ENCODE data around the gene MSMB. TPM values are rescaled to one million over a fixed set of nuclear protein-coding genes. Genes with fewer than 3 reads are reported as not detected.
"Not testable (repeated sequence)": the region's sequence is repeated elsewhere in the genome, so short reads cannot be mapped to it uniquely, and the experiment has no call there.

The MSMB gene
- total RNA-seq, 2 experiments from 2014 or later = not detected

- H4K20me1 ChIP-seq (ENCODE audit: insufficient read depth, low read length); H3K4me1 ChIP-seq (ENCODE audit: insufficient read depth, low read length, poor library complexity, severe bottlenecking); H3K9me3 ChIP-seq (ENCODE audit: low read length); POLR2A ChIA-PET; H2AFZ ChIP-seq (ENCODE audit: low read length); CTCF ChIA-PET (ENCODE audit: unreplicated experiment); BruUV-seq (replicated peaks); H3K4me2 ChIP-seq (ENCODE audit: low read length); H3K4me3 ChIP-seq (ENCODE audit: low read depth, low read length, poor library complexity, severe bottlenecking); H3K27ac ChIP-seq (ENCODE audit: low read depth, low read length, poor library complexity, severe bottlenecking); H3K9me2 ChIP-seq (ENCODE audit: insufficient read depth, low read length): not testable (repeated sequence)
- intact Hi-C loops (cut with micrococcal nuclease; ENCODE audit: unreplicated experiment) = loop anchor here (5.0 kb wide), 1 partner anchor 39 kb away; no protein-coding TSS in a partner anchor
- peak; percentile 58 for TF ChIP-seq CTCF (conservative IDR thresholded peaks at IDR 0.05; ENCODE audit: low read length)
- Histone ChIP-seq H3K36me3 (ENCODE audit: insufficient read depth, low read length) (peaks cover 44% of the 10 kb centered on the region), H3K79me2 (ENCODE audit: insufficient read depth, low read depth, low read length) (peaks cover 18% of the 10 kb centered on the region)
- DNase-seq (ENCODE audit: low spot score) = peak; percentile 52
Observed at GRCh38 chr10:45983538-45984186, 62.4 kb downstream of the MSMB start.

Small RNA genes within 50 kb of the gene (small RNA-seq; reads per million reads assigned to genes)
- not detected for gene SNORA74C-1

Other genes starting within 250 kb of the MSMB start
- gene AGAP4, start 198.8 kb downstream of the MSMB start, total RNA-seq (2014; rRNA removed; shearing (Covaris generic)) = 12.0 and 15.7 TPM in 2 replicates
- gene AGAP4, start 198.8 kb downstream of the MSMB start, total RNA-seq (2022) = 22.4 and 29.3 TPM in 2 replicates
- 50.5 and 50.6 TPM in 2 replicates for gene TIMM23, start 73.8 kb downstream of the MSMB start, total RNA-seq (2014; rRNA removed; shearing (Covaris generic))
- gene TIMM23, start 73.8 kb downstream of the MSMB start, total RNA-seq (2022) = 51.7 and 59.1 TPM in 2 replicates
- gene NCOA4, start 15.6 kb downstream of the MSMB start, total RNA-seq (2014; rRNA removed; shearing (Covaris generic)) = 78.8 and 100.0 TPM in 2 replicates
- gene NCOA4, start 15.6 kb downstream of the MSMB start, total RNA-seq (2022) = 71.1 and 72.4 TPM in 2 replicates
- gene ANTXRL, start 240.7 kb upstream of the MSMB start, total RNA-seq (2014; rRNA removed; shearing (Covaris generic)) = not detected in 2 replicates
- gene ANTXRL, start 240.7 kb upstream of the MSMB start, total RNA-seq (2022) = 0.95 TPM in 1 of 2 replicates, not detected in the other